GM18526 (cell line): ENCODE data around the gene TRAPPC3.

ENCODE experiments used
- POLR2A ChIP-seq: IDR thresholded peaks from 3 replicates; pipeline ENCODE4 v1.6.1; 2011; ENCODE audit not compliant: insufficient read length; ENCODE audit errors: extremely low read depth

TRAPPC3 gene

DNA sequence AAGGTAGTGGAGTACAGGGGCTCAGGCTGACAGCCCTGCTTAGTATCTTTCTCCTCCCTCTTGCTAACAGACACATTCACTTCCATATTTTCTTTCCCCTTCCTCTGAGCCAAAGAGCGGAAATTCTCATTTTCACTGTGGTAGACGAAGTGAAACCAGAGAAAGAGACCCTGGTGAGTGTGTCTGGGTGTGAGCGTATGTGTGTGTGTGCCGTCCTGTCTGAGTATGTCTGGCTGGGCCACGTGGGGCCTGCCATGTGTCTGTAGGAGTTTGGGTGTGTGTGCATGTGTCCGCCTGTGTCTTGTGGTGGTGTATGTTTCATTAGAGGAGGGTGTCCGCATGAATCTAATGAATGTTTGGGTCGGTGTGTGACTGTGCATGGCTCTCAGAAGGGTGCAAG, 25.9 kb downstream of the TRAPPC3 start:
- TF ChIP-seq POLR2A, result no peak

DNA sequence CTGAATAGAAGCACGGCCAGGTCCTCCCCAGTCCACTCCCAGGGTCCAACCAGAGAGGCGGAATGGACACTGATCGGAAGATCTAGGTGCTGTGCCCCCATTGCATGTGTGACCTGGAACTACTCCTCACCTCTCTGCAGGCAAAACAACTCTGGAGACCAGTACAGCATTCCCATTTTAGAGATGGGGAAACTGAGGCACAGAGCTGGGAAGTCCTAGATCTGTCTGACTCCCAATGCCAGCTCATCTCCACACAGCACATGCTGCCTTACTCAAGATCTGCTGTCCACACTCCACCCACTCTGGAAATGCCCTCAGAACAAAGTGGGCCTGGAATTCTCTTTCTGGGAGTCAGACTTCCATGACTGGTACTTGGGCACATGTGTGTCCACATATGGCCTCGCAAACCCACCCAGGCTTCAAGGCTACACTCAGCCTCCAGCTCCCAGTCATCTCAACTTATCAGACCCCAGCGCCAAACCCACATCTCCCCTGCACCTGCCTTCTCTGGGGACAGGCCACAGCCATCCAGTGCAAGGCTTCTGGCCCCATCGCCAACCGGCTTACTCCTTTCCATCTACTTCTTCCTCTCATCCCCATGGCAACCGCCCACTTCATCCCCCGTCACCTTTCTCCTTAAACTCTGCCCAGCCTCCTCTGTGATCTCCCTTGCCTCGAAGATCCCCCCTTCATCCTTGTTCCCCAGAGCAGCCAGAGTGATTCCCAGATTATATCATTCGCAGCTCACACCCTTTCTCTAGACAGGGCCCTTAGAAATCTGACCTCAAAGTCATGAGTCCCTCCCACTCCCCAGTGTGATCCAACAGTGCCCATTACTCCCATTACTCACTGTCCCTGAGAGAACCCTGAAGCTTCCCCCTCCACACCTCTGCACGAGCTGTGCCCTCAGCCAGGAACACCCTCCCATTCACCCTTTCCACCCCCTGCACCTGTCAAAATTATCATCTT, 26.9 kb downstream of the TRAPPC3 start:
- no peak for TF ChIP-seq POLR2A

DNA sequence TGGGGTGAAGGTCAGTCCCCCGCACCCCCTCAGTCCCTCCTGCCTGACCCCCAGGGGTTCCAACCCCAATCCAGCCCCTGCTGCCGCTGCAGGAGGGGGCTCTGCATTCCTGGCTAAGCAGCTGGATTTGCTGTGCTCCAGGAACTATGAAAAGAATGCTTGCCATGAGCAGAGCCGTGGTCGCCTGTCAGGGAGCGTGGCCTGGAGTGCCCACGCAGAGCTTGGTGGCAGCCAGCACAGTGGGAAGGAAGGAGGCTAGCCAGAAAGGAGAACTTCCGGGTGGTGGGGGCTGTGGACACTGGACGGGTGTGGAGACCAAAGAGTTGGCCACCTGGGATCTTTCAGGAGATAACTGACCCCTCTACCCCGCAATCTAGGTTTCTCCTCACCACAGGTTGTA, 29.8 kb downstream of the TRAPPC3 start:
- TF ChIP-seq POLR2A, result no peak

DNA sequence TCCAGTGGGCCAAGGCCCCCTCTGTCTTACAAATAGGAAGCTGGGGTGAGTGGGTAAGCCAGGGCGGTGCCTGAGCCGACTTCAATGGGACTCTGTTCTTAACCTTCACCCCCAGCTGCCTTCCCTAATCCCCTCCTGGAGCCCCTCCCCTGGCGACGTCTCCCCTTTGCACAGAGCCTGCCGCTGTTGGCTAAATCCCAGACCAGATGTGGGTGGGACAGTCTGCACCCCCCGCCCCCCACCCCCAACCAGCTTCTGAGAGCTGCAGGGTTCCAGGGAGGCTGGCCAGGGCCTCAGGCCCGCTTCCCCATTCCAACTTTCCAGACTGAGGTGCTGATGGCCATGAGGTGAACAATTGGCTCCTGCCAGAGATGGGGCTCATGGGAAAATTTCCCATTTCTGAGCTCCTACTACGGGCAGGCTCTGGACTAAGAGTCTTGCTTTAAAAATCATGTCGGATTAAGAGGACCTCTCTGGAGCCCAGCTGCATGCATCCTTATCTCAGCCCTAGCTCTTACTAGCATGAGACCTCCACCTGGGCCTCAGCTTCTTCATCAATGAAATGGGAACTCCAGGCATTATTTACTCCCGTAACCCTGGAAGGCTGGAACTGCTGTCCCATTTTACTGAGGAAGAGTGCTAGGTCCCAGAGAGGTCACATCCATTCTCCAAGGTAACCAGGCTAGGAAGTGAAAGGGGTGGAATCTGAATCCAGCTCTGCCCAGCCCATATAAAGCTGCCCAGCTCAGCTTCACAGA, 30.7 kb downstream of the TRAPPC3 start:
- no peak for TF ChIP-seq POLR2A

DNA sequence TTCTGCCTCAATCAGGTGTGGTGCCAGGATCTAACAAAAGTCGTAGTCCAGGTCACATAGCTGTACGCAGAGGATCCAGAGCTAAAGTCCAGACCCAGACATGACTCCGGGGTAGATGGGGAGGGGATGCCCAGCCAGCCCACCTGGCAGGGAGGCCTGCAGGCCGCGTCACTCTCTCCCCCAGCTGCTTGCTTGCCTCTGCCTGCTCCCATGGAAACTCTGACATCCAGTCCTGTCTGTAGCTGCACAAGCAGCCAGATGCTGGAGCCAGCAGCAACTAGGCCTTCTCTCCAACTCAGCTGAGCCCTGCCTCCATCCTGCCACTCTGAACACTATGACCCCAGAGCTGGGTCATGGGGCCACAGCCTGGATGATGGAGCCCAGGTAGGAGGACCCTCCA, 32.4 kb downstream of the TRAPPC3 start:
- no peak for TF ChIP-seq POLR2A

DNA sequence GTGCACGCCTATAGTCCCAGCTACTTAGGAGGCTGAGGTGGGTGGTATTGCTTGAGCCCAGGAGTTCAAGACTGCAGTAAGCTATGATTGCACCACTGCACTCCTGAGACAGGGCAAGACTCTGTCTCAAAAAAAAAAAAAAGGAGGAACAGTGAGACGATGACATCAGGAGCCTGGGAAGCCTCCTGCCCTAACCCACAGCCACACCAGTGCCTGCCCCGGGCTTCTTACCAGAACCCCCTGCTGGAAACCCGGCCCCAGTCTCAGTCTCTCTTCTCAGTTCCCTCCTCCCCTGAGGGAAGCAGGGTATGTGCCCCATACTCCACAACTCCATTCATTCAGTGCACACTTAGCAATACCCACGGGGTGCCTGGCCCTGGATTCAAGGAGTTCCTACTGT, 33.4 kb downstream of the TRAPPC3 start:
- no peak for TF ChIP-seq POLR2A

DNA sequence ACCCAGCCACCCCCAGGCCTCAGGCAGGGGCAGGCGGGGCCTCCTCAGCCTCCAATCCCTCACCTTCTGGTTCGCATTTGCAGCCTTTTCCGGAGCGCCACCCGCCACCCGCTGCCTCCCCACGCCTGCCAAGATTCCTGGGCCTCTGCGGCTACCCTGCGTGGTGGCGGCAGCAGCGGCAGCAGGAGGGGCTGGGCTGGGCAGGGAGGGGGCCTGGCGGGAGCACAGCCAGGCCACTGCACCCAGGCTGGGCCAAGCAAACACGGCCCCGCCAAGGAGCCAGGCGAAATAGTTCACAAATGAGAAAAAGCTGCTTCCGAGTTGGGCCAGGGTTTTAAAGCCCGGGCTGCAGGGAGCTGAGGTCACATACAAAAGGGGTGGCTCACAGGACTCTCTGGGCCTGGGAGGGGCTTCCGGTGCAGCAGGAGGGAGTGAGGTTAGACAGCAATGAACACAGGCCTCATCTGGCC, 34.1 kb downstream of the TRAPPC3 start:
- no peak for TF ChIP-seq POLR2A

DNA sequence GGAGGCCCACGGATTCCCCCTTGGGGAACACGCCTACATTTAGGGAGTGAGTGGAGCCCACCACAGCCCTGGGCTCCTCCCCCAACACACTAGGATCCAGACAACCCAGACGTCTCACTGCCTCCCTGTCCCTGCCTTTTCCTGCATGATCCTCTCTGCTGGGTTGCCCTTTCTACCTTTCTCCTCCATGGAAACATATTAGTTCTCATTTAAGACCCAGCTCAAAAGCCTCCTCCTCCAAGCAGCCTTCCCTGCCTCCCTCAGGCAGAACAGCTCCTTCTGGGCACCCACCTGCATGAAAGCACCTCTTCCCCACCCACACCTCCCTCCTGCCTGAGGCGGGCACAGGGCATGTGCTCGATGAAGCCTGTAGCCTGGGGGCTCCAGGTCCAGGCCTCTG, 34.9 kb downstream of the TRAPPC3 start:
- TF ChIP-seq POLR2A, result no peak

DNA sequence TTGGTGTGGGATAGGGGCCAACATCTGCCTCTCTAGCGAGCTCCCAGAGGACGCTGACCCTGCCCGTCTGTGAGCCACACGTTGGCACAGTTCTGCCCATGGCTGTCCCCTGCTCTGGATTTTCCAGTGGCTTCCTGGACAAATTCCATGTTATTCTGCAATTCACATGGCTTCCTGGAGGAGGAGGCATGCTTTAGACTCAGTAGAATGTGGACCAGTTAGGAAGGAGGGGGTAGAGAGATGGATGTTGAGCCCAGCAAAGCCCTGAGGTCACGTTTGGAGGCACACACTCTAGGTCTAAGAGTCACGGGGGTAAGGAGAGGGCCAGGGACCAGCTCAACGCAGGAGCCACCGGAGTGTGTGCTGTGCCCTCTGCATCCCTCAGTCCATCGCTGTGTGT, 36.5 kb downstream of the TRAPPC3 start:
- TF ChIP-seq POLR2A, result no peak

DNA sequence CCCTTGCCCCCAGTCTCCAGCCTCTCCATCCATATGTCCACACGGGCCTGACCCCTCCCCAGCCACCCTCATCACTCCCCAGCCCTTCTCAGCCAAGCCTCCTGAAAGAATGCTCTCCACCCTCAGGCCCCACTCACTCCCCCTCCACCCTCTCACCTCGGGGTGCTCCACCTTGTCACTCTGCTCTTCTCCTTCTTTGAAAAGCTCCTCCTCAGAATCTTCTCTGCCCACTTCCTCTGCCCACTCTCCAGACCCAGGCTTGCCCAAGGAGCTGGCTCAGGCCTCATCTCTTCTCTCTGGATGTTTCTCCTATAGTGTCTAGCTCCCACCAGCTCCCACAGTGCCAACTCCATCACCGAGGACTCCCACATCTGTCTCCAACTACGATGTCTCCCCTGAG, 38.1 kb downstream of the TRAPPC3 start:
- TF ChIP-seq POLR2A, result no peak

DNA sequence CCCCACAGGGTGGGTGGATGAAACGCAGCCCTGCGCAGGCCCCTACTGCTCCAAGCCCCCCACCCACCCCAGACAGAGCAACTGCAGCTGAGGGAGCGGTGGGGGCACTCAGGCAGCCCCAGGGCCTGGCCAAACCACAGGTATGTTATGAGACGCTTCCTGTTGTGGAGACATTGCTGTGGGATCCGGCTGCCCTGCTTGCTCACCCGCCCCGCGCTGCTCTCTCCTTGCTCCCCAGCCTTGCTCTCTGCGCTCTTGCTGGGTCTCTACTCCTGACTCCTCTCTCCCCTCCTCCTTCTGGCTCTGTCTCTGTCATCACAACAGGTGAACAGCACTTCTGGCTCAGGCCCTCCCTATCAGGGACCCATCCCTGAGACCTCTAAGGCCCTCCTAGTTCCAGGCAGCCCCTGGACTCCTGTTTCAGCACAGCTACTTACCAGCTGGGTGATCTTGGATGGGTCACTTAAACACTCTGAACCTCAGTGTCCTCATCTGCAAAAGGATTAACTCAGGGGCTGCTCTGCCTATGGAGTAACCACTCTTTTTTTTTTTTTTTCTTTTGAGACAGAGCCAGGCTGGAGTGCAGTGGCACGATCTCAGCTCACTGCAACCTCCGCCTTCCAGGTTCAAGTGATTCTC, 40.1 kb downstream of the TRAPPC3 start:
- TF ChIP-seq POLR2A, result no peak

DNA sequence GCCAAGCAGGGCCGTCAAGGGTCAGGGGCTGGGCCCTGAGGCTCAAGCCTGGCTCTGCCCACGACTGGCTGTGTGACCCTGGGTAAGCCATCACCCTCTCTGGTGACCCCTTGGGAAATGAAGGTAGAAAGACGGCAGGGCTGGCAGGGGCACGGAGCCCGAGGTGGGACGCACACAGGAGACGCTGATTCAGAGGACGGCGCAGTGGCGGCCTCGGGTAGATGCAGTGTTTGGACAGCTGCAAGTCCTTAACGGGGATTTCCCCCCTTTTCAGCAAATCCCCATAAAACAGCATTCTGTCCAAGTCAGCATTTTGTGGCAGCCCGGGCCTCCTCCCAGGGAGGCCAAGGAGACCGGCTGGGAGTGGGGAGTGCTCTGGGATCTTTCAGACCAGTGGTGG, 41.0 kb downstream of the TRAPPC3 start:
- no peak for TF ChIP-seq POLR2A

DNA sequence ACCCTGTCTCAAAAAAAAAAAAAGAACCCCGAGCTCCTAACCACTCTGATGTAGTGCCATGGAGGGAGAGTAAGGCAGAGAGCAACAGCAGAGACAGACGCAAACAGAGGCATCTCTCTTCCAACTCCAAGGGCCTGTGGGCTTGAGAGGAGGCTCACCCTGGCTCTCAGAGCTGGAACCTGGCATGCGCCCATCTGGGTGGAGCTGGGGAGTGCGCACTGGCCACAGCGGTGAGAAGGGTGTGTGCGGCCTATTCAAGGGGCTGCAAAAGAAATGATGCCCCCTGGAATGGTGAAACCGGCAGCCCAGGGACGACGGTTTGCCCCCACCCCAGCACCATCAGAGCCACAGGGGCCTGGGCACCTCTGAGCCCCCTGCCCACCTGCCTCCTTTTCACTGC, 41.9 kb downstream of the TRAPPC3 start:
- TF ChIP-seq POLR2A, result no peak

DNA sequence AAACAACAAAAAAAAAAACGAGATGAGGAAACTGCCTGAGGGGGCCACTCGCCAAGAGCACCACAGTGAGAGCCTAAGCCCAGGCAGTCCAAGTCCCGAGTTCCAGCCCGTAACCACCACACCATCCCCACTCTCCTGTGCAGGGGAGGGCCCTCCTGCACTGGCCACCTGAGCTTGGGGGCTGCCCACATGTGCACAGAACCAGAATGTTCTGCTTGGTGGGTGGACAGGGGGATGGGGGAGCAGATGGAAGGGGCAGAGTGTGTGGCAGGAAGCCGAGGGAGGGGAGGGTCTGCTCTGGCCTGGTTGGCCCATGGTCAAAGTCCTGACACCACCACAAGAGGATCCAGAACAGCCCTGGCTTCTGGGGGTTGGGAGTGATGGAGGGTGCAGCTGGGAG, 43.0 kb downstream of the TRAPPC3 start:
- TF ChIP-seq POLR2A, result no peak

DNA sequence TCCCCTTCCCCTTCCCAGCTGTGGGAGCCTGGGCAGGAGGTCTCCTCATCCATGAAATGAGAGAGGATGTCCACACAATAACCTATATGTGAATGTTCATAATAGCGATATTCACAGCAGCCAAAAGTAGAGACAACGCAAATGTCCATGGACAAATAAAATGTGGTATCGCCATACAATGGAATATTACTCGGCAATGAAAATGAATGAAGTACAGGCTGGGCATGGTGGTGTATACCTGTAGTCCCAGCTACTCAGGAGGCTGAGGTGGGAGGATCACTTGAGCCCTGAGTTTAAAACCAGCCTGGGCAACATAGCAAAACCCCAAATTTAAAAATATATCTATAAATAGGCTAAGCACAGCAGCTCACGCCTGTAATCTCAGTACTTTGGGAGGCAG, 47.7 kb downstream of the TRAPPC3 start:
- TF ChIP-seq POLR2A, result no peak

DNA sequence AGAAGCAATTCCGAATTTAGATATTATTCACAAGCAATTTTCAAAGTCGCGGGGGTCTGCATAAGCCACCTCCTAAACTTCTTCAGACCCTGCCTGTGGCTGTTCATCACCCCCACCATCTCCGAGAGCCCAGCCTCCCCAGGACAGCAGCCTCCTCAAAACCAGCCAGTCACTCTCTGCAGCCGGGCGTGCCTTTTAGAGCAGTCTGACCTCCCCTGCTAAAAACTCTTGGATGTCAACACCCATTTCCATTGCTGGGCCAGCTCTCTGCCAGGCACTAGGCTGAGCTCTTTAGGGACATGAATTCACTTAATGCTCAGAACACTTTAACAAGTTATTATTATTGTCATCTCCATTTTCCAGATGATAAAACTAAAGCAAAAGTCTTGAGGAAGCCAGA, 48.9 kb downstream of the TRAPPC3 start:
- no peak for TF ChIP-seq POLR2A
